Adrenal gland (tissue), 12 donors: ENCODE results near the gene ANKRD44. TPM values are rescaled to one million over a fixed set of nuclear protein-coding genes. Genes with fewer than 3 reads are reported as not detected.

Source experiments
- DNase-seq, 7 donors: peaks; one replicate each; pipeline ENCODE4 v3.0.0-alpha.2; 2019 to 2020
- H3K27ac ChIP-seq, 5 donors: fragments of 200-600 bp; sonication (generic) in 4 of 5; 1 replicate in 3 of 5; 2 replicates in 2 of 5; pipeline versions ENCODE4 v1.5.1 to v1.8.0; 2016 to 2020; ENCODE audit warnings: mild to moderate bottlenecking in 1 of 5
- H3K27me3 ChIP-seq: fragments of 200-600 bp; 2 replicates; pipeline ENCODE4 v1.8.0; 2021
- H3K36me3 ChIP-seq, 2 donors: fragments of 200-600 bp; replicated peaks in 1 of 2; 1 replicate in 1 of 2; 2 replicates in 1 of 2; pipeline versions ENCODE4 v1.5.1 to v1.8.0; 2018 to 2022
- H3K4me1 ChIP-seq, 2 donors: fragments of 200-600 bp; replicated peaks in 1 of 2; 1 replicate in 1 of 2; 2 replicates in 1 of 2; pipeline versions ENCODE4 v1.5.1 to v1.8.0; 2018 to 2021
- H3K4me3 ChIP-seq, 4 donors: fragments of 200-600 bp; sonication (generic) in 3 of 4; one replicate each; pipeline ENCODE4 v1.5.1; 2016 to 2018
- H3K9me3 ChIP-seq, 3 donors: fragments of 200-600 bp; sonication (generic) in 1 of 3; replicated peaks in 1 of 3; 1 replicate in 2 of 3; 2 replicates in 1 of 3; pipeline versions ENCODE4 v1.5.1 to v1.8.0; 2016 to 2021
- CTCF ChIP-seq, 6 experiments: fragments of 450-650 bp in 4 of 6; fragments of 200-600 bp in 2 of 6; sonication (generic) in 1 of 6; IDR thresholded peaks; 1 replicate in 5 of 6; 2 replicates in 1 of 6; pipeline versions ENCODE4 v1.5.1 to v1.8.0; 2016 to 2021; ENCODE audit warnings: antibody characterized with exemption in 6 of 6, mild to moderate bottlenecking in 2 of 6, moderate library complexity in 1 of 6
- POLR2A ChIP-seq, 2 donors: fragments of 450-650 bp; IDR thresholded peaks; one replicate each; pipeline ENCODE4 v1.6.1; 2017; ENCODE audit warnings: antibody characterized with exemption in 2 of 2, mild to moderate bottlenecking in 2 of 2, moderate library complexity in 1 of 2
- WGBS, 4 donors: extraction: QIAGEN DNeasy Blood & Tissue Kit in 2 of 4; methylation state at CpG; one replicate each; pipeline versions ENCODE4 v1.1.5 to v1.1.7; 2013 to 2017; 5-methylcytosine and 5-hydroxymethylcytosine counted together
- intact Hi-C, 2 donors: fragments of 100-400 bp; cut with DNase I; formaldehyde crosslinking; loops; one replicate each; pipeline versions ENCODE4 v1.14.1 to v1.15.0; 2022 to 2023
- polyA plus RNA-seq, 3 donors: library from polyadenylated mRNA; stranded (reverse); fragments of 200-250 nt in 2 of 3; fragments of 350-450 nt in 1 of 3; fragmentation: Illumina TruSeq in 1 of 3; extraction: RNeasy Lipid Tissue Mini Kit (QIAGEN cat#74804) in 1 of 3; gene quantifications; one replicate each; pipeline ENCODE4 v1.2.3, GENCODE V29; 2013 to 2014
- total RNA-seq, 9 donors: library from RNA; depleted of rRNA in 4 of 9; stranded (reverse); fragments of >200 nt in 4 of 9; fragments of 120-200 nt in 1 of 9; fragmentation: NEBNext Ultra II Directional in 1 of 9; extraction: Animal tissue kit (Norgen Biotek cat#: 25700) in 1 of 9; gene quantifications; one replicate each; pipeline versions ENCODE4 v1.1.0 to v1.2.4, GENCODE V29; 2013 to 2023
- donor health status: healthy with polysubstance abuse.
- donor health status: Bipolar disorder and iron deficiency.
- donor health status: DM: yes; HTN: yes; CAD: no.
- donor health status: DM: no; HTN: no; CAD: no.
- donor health status: DM: no; HTN: no; CAD: no.
- donor health status: DM: yes; HTN: yes; CAD: no.

The ANKRD44 gene
- total and polyA plus RNA-seq, 12 donors, result 3.8 to 40.2 (median 21.3) TPM

- DNase-seq, result no peak
- WGBS, 4 donors, result 77 to 83% (median 79%) methylated on average over 6 of the region's 6 CpGs
- H3K9me3 ChIP-seq, result no peaks in the 10 kb centered on the region
- no peaks in the 10 kb centered on the region for H3K36me3 ChIP-seq
- no peak for TF ChIP-seq CTCF (IDR thresholded peaks at IDR 0.05)
- H3K4me3 ChIP-seq, result no peak overlapping the region
- peaks cover 4 to 20% of the 10 kb centered on the region in 2 donors for H3K4me1 ChIP-seq
- H3K27me3 ChIP-seq, result no peaks in the 10 kb centered on the region
- intact Hi-C loops, result no loop called here
- H3K27ac ChIP-seq, result no peak overlapping the region
Measured at GRCh38 chr2:197208024-197208423, 102.6 kb downstream of the ANKRD44 start.

GRCh38 chr2:197207598-197207997, 103.0 kb downstream of the ANKRD44 start:
- Histone ChIP-seq H3K4me3 (no peak overlapping the region), H3K36me3 (no peaks in the 10 kb centered on the region), H3K27ac (no peak overlapping the region), H3K27me3 (no peaks in the 10 kb centered on the region), H3K4me1 (peaks cover 0 to 16% of the 10 kb centered on the region in 2 donors), H3K9me3 (no peaks in the 10 kb centered on the region)
- TF ChIP-seq CTCF (IDR thresholded peaks at IDR 0.05) (no peak), POLR2A (IDR thresholded peaks at IDR 0.05) (no peak)
- intact Hi-C loops, result no loop called here
- 78 to 82% (median 79%) methylated on average over 3 of the region's 3 CpGs for WGBS, 4 donors
- DNase-seq, result no peak

GRCh38 chr2:197207106-197207505, 103.5 kb downstream of the ANKRD44 start:
- Histone ChIP-seq H3K36me3 (no peaks in the 10 kb centered on the region), H3K27me3 (no peaks in the 10 kb centered on the region), H3K27ac (no peak overlapping the region), H3K4me1 (peaks cover 0 to 13% of the 10 kb centered on the region in 2 donors), H3K4me3 (no peak overlapping the region), H3K9me3 (no peaks in the 10 kb centered on the region)
- 69 to 82% (median 73%) methylated on average over 2 of the region's 2 CpGs for WGBS, 4 donors
- DNase-seq, result no peak
- intact Hi-C loops, result no loop called here
- TF ChIP-seq POLR2A (IDR thresholded peaks at IDR 0.05), result no peak
- TF ChIP-seq CTCF (IDR thresholded peaks at IDR 0.05), result no peak

- intact Hi-C loops, result no loop called here
- Histone ChIP-seq H3K9me3 (no peaks in the 10 kb centered on the region), H3K27ac (peak overlapping the region in 1 of 5 donors; percentile 29), H3K27me3 (no peaks in the 10 kb centered on the region), H3K4me3 (no peak overlapping the region), H3K4me1 (peaks cover 0 to 17% of the 10 kb centered on the region in 2 donors), H3K36me3 (no peaks in the 10 kb centered on the region)
- no peak for TF ChIP-seq CTCF (IDR thresholded peaks at IDR 0.05)
- no peak for TF ChIP-seq POLR2A (IDR thresholded peaks at IDR 0.05)
- no peak for DNase-seq
- WGBS, 4 donors, result 79 to 87% (median 81%) methylated on average over 7 of the region's 7 CpGs
Measured at GRCh38 chr2:197205585-197206215, 104.9 kb downstream of the ANKRD44 start.
